Spleen (tissue), 3 donors: ENCODE results near the gene THSD4.

Experiments
- POLR2A ChIP-seq, 3 donors: fragments of 450-650 bp; IDR thresholded peaks; one replicate each; pipeline ENCODE4 v1.5.1; 2017; ENCODE audit warnings: antibody characterized with exemption in 3 of 3, mild to moderate bottlenecking in 1 of 3
- POLR2AphosphoS5 ChIP-seq, 3 donors: sonication (generic); formaldehyde crosslinking; IDR thresholded peaks; one replicate each; pipeline ENCODE4 v1.5.1; 2017; ENCODE audit warnings: antibody characterized with exemption in 3 of 3

DNA sequence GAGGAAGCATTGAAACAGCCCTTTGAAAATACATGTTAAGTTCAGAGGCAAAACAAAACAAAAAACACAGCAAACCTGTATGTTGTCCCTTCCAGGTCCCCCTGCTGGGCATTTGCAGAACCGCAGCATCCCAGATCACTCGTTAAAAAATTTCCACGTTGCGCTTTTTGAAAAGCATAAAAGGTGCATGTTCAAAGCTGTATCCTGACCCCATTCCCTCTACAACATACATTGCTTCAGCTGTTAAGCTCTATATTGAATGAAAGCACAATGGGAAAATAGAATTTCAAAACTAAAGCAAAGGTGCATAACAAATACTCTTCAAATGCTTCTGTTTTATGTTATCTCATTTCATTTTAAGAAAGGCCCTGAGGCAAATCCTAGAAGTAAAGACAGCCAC lies 328.3 kb downstream of the THSD4 start:
- TF ChIP-seq POLR2A (IDR thresholded peaks at IDR 0.05) = no peak
- TF ChIP-seq POLR2AphosphoS5 (IDR thresholded peaks at IDR 0.05) = no peak
